Panc1 (cell line): Measurements from ENCODE around the gene HMGB1. TPM values are rescaled to one million over a fixed set of nuclear protein-coding genes. Genes with fewer than 3 reads are reported as not detected.

Experiments used
- ATAC-seq: fragments of 200-7000 bp; cut with Tn5 transposase; 2 replicates; pipeline ENCODE4 v1.9.1; 2020; ENCODE audit warnings: mild to moderate bottlenecking, moderate library complexity
- BruUV-seq: library from RNA; stranded (reverse); fragments of 400-500 nt; replicated peaks from 2 replicates; lab custom pipeline; 2021; lab: Mats Ljungman, UMichigan
- CTCF ChIA-PET: fragments of 300-600 bp; sonication (Branson Sonifier 250); formaldehyde crosslinking; loops from one replicate; lab custom pipeline; 2022; ENCODE audit warnings: antibody characterized with exemption; lab: Charles Lee
- POLR2A ChIA-PET: fragments of 300-600 bp; sonication (Branson Sonifier 250); formaldehyde crosslinking; loops from one replicate; lab custom pipeline; 2022; ENCODE audit warnings: antibody characterized with exemption; lab: Charles Lee
- DNase-seq: peaks from one replicate; pipeline ENCODE4 v3.0.0-alpha.2; 2010; ENCODE audit warnings: low read depth, low spot score
- H3K27ac ChIP-seq: 2 replicates; pipeline ENCODE4 v1.5.1; 2011; ENCODE audit warnings: mild to moderate bottlenecking, low read length, inconsistent platforms
- H3K27me3 ChIP-seq: fragments of 200-500 bp; sonication (Bioruptor generic); 2 replicates; pipeline ENCODE4 v1.6.0; 2014; ENCODE audit warnings: low read length, inconsistent platforms; ENCODE audit not compliant: control insufficient read depth, insufficient read depth
- H3K36me3 ChIP-seq: fragments of 200-500 bp; sonication (Bioruptor generic); 2 replicates; pipeline ENCODE4 v1.5.1; 2014; ENCODE audit warnings: inconsistent platforms, mild to moderate bottlenecking, low read length, moderate library complexity; ENCODE audit not compliant: control insufficient read depth, insufficient read depth
- H3K4me1 ChIP-seq: 2 replicates; pipeline ENCODE4 v1.5.1; 2011; ENCODE audit warnings: inconsistent platforms, mild to moderate bottlenecking, low read length, moderate library complexity; ENCODE audit not compliant: control insufficient read depth, insufficient read depth
- H3K4me3 ChIP-seq, 2 experiments: 2 replicates each; pipeline ENCODE4 v1.5.1; 2011 to 2012; ENCODE audit warnings: low read depth in 2 of 2, low read length in 2 of 2, mild to moderate bottlenecking in 2 of 2, inconsistent platforms in 1 of 2, moderate library complexity in 1 of 2
- H3K9me3 ChIP-seq: fragments of 200-500 bp; sonication (Bioruptor generic); 2 replicates; pipeline ENCODE4 v1.5.1; 2014; ENCODE audit warnings: low read depth, mild to moderate bottlenecking, inconsistent platforms, low read length, moderate library complexity; ENCODE audit not compliant: control insufficient read depth, insufficient read depth
- CTCF ChIP-seq: fragments of 450-650 bp; IDR thresholded peaks from 2 replicates; pipeline ENCODE4 v1.5.1; 2017; ENCODE audit warnings: mild to moderate bottlenecking
- POLR2AphosphoS5 ChIP-seq: IDR thresholded peaks from 2 replicates; pipeline ENCODE4 v1.6.1; 2012; ENCODE audit warnings: mild to moderate bottlenecking, low read depth, low read length, moderate library complexity
- REST ChIP-seq, 2 experiments: IDR thresholded peaks; 2 replicates each; pipeline ENCODE4 v1.6.1; 2011 to 2012; ENCODE audit warnings: low read depth in 2 of 2, control low read depth in 1 of 2, low read length in 1 of 2, mild to moderate bottlenecking in 1 of 2, moderate library complexity in 1 of 2; ENCODE audit not compliant: insufficient read depth in 1 of 2
- SIN3A ChIP-seq: IDR thresholded peaks from 2 replicates; pipeline ENCODE4 v1.6.1; 2012; ENCODE audit warnings: low read depth, mild to moderate bottlenecking, low read length, moderate library complexity, borderline replicate concordance; ENCODE audit not compliant: insufficient read depth
- TCF7L2 ChIP-seq: IDR thresholded peaks from 2 replicates; pipeline ENCODE4 v1.6.1; 2011; ENCODE audit warnings: mild to moderate bottlenecking, low read depth, low read length, inconsistent platforms
- in situ Hi-C: cut with HindIII; loops from 2 replicates; pipeline ENCODE4 v1.10.0; 2016; ENCODE audit warnings: low sequenced_read_pairs, low pct_unique_long_range_greater_than_20kb
- intact Hi-C: fragments of 100-400 bp; cut with micrococcal nuclease; formaldehyde crosslinking; loops from one replicate; pipeline ENCODE4 v1.10.0; 2022; ENCODE audit not compliant: unreplicated experiment
- total RNA-seq: library from RNA; stranded (reverse); gene quantifications from one replicate; pipeline ENCODE4 v1.2.1, GENCODE V29; 2021; ENCODE audit not compliant: unreplicated experiment

Gene HMGB1
- total RNA-seq, 1 experiment from 2014 or later: 386 TPM

- no peak for ATAC-seq
- DNase-seq: no peak
- POLR2A ChIA-PET: interaction anchor here (0.5 to 0.6 kb wide), 2 partner anchors 61 to 381 kb away, joined by 3 read pairs; no protein-coding TSS in a partner anchor
- in situ Hi-C loops (no loop called here), intact Hi-C loops (no loop called here)
- peak overlapping the region; percentile 17; the same call in 1 of the 2 replicates for H3K27ac ChIP-seq
- BruUV-seq: no TSS peak
- H3K27me3 ChIP-seq: no peaks in the 10 kb centered on the region
- no peaks in the 10 kb centered on the region for H3K9me3 ChIP-seq
- H3K4me3 ChIP-seq: no peak overlapping the region
- H3K36me3 ChIP-seq: no peaks in the 10 kb centered on the region
- TF ChIP-seq POLR2AphosphoS5 (no peak), TCF7L2 (no peak), SIN3A (no peak), REST (IDR thresholded peaks at IDR 0.05; ENCODE audit: insufficient read depth in 1 of 2, low read depth in 2 of 2, low read length in 1 of 2) (no peak), CTCF (no peak)
- CTCF ChIA-PET: interaction anchor here (0.5 kb wide), 1 partner anchor 442 kb away, joined by 3 read pairs; no protein-coding TSS in a partner anchor
- peaks cover 5% of the 10 kb centered on the region for H3K4me1 ChIP-seq
These were observed 41.8 kb downstream of the HMGB1 start for GRCh38 chr13:30423891-30424290.

DNA sequence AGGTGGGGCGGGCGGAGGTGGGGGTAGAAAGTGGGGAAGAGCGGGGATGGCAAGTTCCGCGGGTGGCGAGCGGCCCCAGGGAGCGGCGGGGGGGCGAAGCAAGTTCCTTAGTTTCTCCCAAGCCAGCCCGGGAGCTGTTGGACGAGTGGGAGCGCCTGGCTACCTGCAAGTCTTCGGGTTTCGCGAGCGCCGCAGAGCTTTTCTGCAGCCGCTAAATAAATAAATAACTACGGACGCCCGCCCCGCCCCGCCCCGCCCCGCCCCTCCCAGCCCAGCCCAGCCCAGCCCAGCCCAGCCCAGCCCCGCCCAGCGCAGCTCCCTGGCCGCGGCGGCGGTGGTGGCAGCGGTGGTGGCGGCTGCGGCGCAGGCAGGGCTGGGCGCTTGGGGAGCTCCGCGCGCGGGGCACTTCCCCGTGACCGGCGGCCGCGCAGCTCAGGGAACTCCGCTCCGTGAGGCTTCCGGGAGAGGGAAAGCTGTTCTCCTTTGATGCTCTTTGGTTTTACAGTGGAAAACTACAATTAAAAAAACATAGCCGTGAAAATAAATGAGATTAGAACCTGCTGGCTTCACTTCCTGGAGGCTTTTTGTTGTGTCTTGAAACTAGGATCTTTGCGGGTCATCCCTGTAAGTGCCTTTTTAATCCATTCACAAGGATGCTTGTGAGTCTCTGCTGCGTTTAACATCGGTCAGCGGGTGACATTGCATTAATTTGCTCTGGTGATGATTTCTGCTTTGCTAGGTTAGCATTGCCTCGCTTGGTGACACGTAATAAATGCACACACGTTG lies 43.5 kb downstream of the HMGB1 start, which contains the start of gene UBE2L5:
Gene UBE2L5, plus strand, starts transcription at position 440 of the 786 bp plus-strand sequence. CDS start 5,498 bp downstream, outside the sequence.
- no peak for DNase-seq
- ChIA-PET CTCF (no interaction called here), POLR2A (interaction anchor here (0.6 kb wide), 3 partner anchors 148 to 694 kb away, joined by 3 to 4 read pairs (median 3); no protein-coding TSS in a partner anchor)
- in situ Hi-C loops: no loop called here
- no peaks in the 10 kb centered on the region for H3K36me3 ChIP-seq
- no peaks in the 10 kb centered on the region for H3K27me3 ChIP-seq
- no peaks in the 10 kb centered on the region for H3K9me3 ChIP-seq
- peak within 1 kb of the TSS; percentile 90 for H3K27ac ChIP-seq
- peak; percentile 96 for ATAC-seq
- no TSS peak for BruUV-seq
- intact Hi-C loops: no loop called here
- H3K4me1 ChIP-seq: peaks cover 5% of the 10 kb centered on the region
- H3K4me3 ChIP-seq: peak within 1 kb of the TSS; percentile 64 to 86
- 0 out of 2 replicates have a peak, but pooled peaks have one; percentile 51 for TF ChIP-seq POLR2AphosphoS5
- TF ChIP-seq CTCF: no peak
- TF ChIP-seq SIN3A: no peak
- no peak for TF ChIP-seq REST (IDR thresholded peaks at IDR 0.05; ENCODE audit: insufficient read depth in 1 of 2, low read depth in 2 of 2, low read length in 1 of 2)
- TF ChIP-seq TCF7L2: no peak
